ENCODE measurements around the gene MAN1B1.

Gene MAN1B1

GRCh38 chr9:137148242-137148641 lies 61.5 kb downstream of the MAN1B1 start:
- peak overlapping the region; percentile 75 for H3K27ac ChIP-seq
- TF ChIP-seq ZFX (IDR thresholded peaks at IDR 0.05), result no peak
- TF ChIP-seq, protein P1, sequence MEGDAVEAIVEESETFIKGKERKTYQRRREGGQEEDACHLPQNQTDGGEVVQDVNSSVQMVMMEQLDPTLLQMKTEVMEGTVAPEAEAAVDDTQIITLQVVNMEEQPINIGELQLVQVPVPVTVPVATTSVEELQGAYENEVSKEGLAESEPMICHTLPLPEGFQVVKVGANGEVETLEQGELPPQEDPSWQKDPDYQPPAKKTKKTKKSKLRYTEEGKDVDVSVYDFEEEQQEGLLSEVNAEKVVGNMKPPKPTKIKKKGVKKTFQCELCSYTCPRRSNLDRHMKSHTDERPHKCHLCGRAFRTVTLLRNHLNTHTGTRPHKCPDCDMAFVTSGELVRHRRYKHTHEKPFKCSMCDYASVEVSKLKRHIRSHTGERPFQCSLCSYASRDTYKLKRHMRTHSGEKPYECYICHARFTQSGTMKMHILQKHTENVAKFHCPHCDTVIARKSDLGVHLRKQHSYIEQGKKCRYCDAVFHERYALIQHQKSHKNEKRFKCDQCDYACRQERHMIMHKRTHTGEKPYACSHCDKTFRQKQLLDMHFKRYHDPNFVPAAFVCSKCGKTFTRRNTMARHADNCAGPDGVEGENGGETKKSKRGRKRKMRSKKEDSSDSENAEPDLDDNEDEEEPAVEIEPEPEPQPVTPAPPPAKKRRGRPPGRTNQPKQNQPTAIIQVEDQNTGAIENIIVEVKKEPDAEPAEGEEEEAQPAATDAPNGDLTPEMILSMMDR (conservative IDR thresholded peaks at IDR 0.05), result no peak

DNA sequence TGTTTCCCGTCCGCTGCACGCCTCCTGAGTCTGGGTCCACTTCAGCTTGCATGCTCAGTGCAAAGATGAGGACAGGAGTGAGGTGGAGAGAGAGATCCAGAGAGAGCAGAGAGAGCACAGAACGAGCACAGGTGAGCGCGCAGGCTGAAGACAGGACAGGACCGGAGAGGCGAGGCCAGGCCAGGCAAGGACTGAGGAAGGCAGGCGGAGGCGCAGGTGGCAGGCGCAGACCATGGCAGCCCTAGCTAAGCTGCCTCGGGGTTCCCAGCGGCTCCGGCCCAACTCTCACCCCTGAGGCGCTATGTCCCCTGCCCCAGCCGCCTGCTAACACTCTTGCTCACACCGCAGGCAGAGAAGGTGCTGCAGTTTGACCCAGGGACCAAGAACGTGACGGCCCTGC lies 61.9 kb downstream of the MAN1B1 start:
- TF ChIP-seq, protein P1 (conservative IDR thresholded peaks at IDR 0.05), result no peak
- TF ChIP-seq ZFX (IDR thresholded peaks at IDR 0.05), result no peak
- H3K27ac ChIP-seq, result peak overlapping the region; percentile 75

DNA sequence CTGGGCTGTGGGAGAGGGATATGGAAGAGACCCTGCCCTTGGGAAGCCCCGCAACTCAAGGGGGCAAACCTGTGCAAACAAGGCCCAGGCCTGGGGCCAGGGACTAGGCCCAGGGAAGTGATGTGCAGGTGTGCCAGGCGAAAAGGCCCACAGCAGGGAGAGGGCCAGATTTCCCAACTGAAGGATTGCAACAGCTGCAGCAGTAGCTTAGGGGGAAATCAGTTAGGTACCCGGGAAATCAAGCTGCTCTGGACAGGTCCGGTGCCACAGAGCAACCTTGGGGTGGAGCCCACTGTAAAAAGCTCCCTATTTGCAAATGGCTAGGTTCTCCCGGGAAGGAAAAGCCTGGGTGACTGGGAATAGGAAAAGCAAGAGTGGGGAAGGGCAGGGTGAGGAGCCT lies 62.6 kb downstream of the MAN1B1 start:
- peak overlapping the region; percentile 75 for H3K27ac ChIP-seq
- TF ChIP-seq, protein P1 (conservative IDR thresholded peaks at IDR 0.05), result no peak
- no peak for TF ChIP-seq ZFX (IDR thresholded peaks at IDR 0.05)

DNA sequence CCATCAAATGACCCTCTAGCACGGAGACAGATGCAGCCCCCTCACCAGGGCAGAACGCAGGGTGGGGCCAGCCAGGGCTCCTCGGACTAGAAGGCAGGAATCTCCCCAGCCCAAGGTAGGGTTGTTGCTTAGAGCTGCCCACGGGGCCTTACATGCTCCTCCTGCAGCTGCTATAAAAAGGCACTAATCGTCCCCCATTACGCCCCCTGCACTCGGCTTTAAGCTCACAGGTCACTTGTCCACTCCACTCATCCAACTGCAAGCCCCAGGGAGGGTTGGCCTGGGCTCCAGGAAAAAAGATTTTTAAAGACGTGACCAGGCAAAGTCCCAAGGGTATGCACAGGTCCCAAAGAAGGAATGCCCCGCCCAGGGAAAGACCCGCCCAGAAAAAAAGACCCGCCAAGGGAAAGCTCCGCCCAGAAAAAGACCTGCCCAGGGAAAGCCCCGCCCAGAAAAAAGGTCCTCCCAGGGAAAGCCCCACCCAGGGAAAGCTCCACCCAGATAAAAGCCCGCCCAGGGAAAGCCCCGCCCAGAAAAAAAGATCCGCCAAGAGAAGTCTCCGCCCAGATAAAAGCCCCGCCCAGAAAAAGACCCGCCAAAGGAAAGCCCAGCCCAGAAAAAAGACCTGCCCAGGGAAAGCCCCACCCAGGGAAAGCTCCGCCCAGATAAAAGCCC lies 63.3 kb downstream of the MAN1B1 start:
- no peak for TF ChIP-seq ZFX (IDR thresholded peaks at IDR 0.05)
- TF ChIP-seq, protein P1 (conservative IDR thresholded peaks at IDR 0.05), result no peak
- peak overlapping the region; percentile 75 for H3K27ac ChIP-seq

GRCh38 chr9:137150617-137151457 lies 64.1 kb downstream of the MAN1B1 start:
- no peak overlapping the region for H3K27ac ChIP-seq
- TF ChIP-seq, protein P1 (conservative IDR thresholded peaks at IDR 0.05), result no peak
- no peak for TF ChIP-seq ZFX (IDR thresholded peaks at IDR 0.05)

GRCh38 chr9:137152844-137153405 lies 66.1 kb downstream of the MAN1B1 start:
- TF ChIP-seq, protein P1 (conservative IDR thresholded peaks at IDR 0.05), result no peak
- TF ChIP-seq ZFX (IDR thresholded peaks at IDR 0.05), result no peak
- no peak overlapping the region for H3K27ac ChIP-seq

Measured in C4-2B (cell line).